Activated naive CD8-positive, alpha-beta T cell treated with anti-CD3 and anti-CD28 coated beads, Interleukin-2, amount 50 U/mL, for 16 hours (primary cell): Measurements from ENCODE around the gene NBEA.
"Not testable (repeated sequence)": the region's sequence is repeated elsewhere in the genome, so short reads cannot be mapped to it uniquely, and the experiment has no call there.

ENCODE experiments used
- DNase-seq: peaks from one replicate; pipeline ENCODE4 v3.0.0-alpha.2; 2020; ENCODE audit warnings: low read depth, low spot score

The NBEA gene

GRCh38 chr13:35649162-35649561 is 707.1 kb downstream of the NBEA start:
- no peak for DNase-seq

GRCh38 chr13:35659796-35660195 is 717.7 kb downstream of the NBEA start:
- no peak for DNase-seq

- DNase-seq = no peak
Measured at GRCh38 chr13:35664747-35665146, 722.7 kb downstream of the NBEA start.

GRCh38 chr13:35669321-35669720 is 727.3 kb downstream of the NBEA start:
- no peak for DNase-seq

GRCh38 chr13:35672611-35673010 is 730.5 kb downstream of the NBEA start:
- no peak for DNase-seq

GRCh38 chr13:35675651-35676050 is 733.6 kb downstream of the NBEA start:
- DNase-seq = no peak

GRCh38 chr13:35677863-35678262 is 735.8 kb downstream of the NBEA start:
- not testable (repeated sequence) for DNase-seq

- no peak for DNase-seq
Measured at GRCh38 chr13:35681685-35682084, 739.6 kb downstream of the NBEA start.

- no peak for DNase-seq
Measured at GRCh38 chr13:35684432-35684831, 742.4 kb downstream of the NBEA start.

GRCh38 chr13:35687336-35687735 is 745.3 kb downstream of the NBEA start:
- DNase-seq = no peak

- no peak for DNase-seq
Measured at GRCh38 chr13:35690581-35691207, 748.6 kb downstream of the NBEA start.

GRCh38 chr13:35693134-35693784 is 751.2 kb downstream of the NBEA start:
- DNase-seq = no peak

GRCh38 chr13:35694031-35694430 is 752.0 kb downstream of the NBEA start:
- DNase-seq = no peak

- no peak for DNase-seq
Measured at GRCh38 chr13:35694549-35695447, 752.7 kb downstream of the NBEA start.

- DNase-seq = no peak
Measured at GRCh38 chr13:35695448-35695770, 753.3 kb downstream of the NBEA start.

GRCh38 chr13:35697186-35697730 is 755.2 kb downstream of the NBEA start:
- DNase-seq = no peak

- DNase-seq = no peak
Measured at GRCh38 chr13:35698911-35699576, 757.0 kb downstream of the NBEA start.

GRCh38 chr13:35699825-35700510 is 757.9 kb downstream of the NBEA start:
- no peak for DNase-seq

- no peak for DNase-seq
Measured at GRCh38 chr13:35700671-35701070, 758.6 kb downstream of the NBEA start.

GRCh38 chr13:35702316-35702715 is 760.2 kb downstream of the NBEA start:
- DNase-seq = no peak

GRCh38 chr13:35703061-35703460 is 761.0 kb downstream of the NBEA start:
- DNase-seq = no peak
